ENCODE data around the gene MPRIP. TPM values are rescaled to one million over a fixed set of nuclear protein-coding genes. Genes with fewer than 3 reads are reported as not detected.

MPRIP gene
- total RNA-seq, 1 experiment from 2014 or later: 1,274 TPM

- TF ChIP-seq EZH2phosphoT487 (IDR thresholded peaks at IDR 0.05; ENCODE audit: borderline replicate concordance, low read length) (no peak), EZH2 (IDR thresholded peaks at IDR 0.05; ENCODE audit: low read length, unreplicated experiment) (no peak), CTCF (conservative IDR thresholded peaks at IDR 0.05; ENCODE audit: low read depth, low read length) (no peak)
- H3K79me2 ChIP-seq (ENCODE audit: low read length): peaks cover under 1% of the 10 kb centered on the region; the same call in 1 of the 2 replicates
- POLR2A ChIA-PET (ENCODE audit: unreplicated experiment): interaction anchor here (0.6 kb wide), 1 partner anchor 17 kb away, joined by 8 read pairs; no protein-coding TSS in a partner anchor
- CTCF ChIA-PET: no interaction called here
- H3K27ac ChIP-seq (ENCODE audit: low read length): no peak overlapping the region
- H3K9ac ChIP-seq (ENCODE audit: low read length): no peak overlapping the region
- BruUV-seq (replicated peaks): no TSS peak
- no peak for ATAC-seq
- H3K9me2 ChIP-seq (replicated peaks; ENCODE audit: low read length): no peaks in the 10 kb centered on the region
- H3K4me1 ChIP-seq (ENCODE audit: insufficient read depth, low read length): no peaks in the 10 kb centered on the region
- H3K4me3 ChIP-seq (ENCODE audit: low read length): no peak overlapping the region
- intact Hi-C loops (cut with micrococcal nuclease): no loop called here
- H2AFZ ChIP-seq (ENCODE audit: low read length): no peak overlapping the region
- DNase-seq: no peak
- peaks cover 91% of the 10 kb centered on the region for H3K36me3 ChIP-seq (ENCODE audit: low read depth, low read length)
- H4K20me1 ChIP-seq (ENCODE audit: low read length): peaks cover 21% of the 10 kb centered on the region
- no peak overlapping the region for H3K4me2 ChIP-seq (ENCODE audit: low read length)
- H3K27me3 ChIP-seq (ENCODE audit: low read length): no peaks in the 10 kb centered on the region
- H3F3A ChIP-seq (ENCODE audit: low read length, unreplicated experiment): peaks cover 9% of the 10 kb centered on the region
- H3K9me3 ChIP-seq (ENCODE audit: low read length): no peaks in the 10 kb centered on the region
Measured at GRCh38 chr17:17172001-17172939, 130.0 kb downstream of the MPRIP start.

GRCh38 chr17:17172990-17173389 lies 130.7 kb downstream of the MPRIP start:
- intact Hi-C loops (cut with micrococcal nuclease): no loop called here
- H3K36me3 ChIP-seq (ENCODE audit: low read depth, low read length): peaks cover 91% of the 10 kb centered on the region
- no peaks in the 10 kb centered on the region; the same call in 1 of the 2 replicates for H3K79me2 ChIP-seq (ENCODE audit: low read length)
- CTCF ChIA-PET: no interaction called here
- no peaks in the 10 kb centered on the region for H3K9me3 ChIP-seq (ENCODE audit: low read length)
- no peak overlapping the region for H3K4me3 ChIP-seq (ENCODE audit: low read length)
- no peak for DNase-seq
- H4K20me1 ChIP-seq (ENCODE audit: low read length): peaks cover 14% of the 10 kb centered on the region; the same call in 1 of the 2 replicates
- H2AFZ ChIP-seq (ENCODE audit: low read length): no peak overlapping the region
- H3F3A ChIP-seq (ENCODE audit: low read length, unreplicated experiment): peaks cover 16% of the 10 kb centered on the region
- no peak for TF ChIP-seq CTCF (conservative IDR thresholded peaks at IDR 0.05; ENCODE audit: low read depth, low read length)
- no peak for TF ChIP-seq EZH2 (IDR thresholded peaks at IDR 0.05; ENCODE audit: low read length, unreplicated experiment)
- no peak for TF ChIP-seq EZH2phosphoT487 (IDR thresholded peaks at IDR 0.05; ENCODE audit: borderline replicate concordance, low read length)
- H3K9me2 ChIP-seq (replicated peaks; ENCODE audit: low read length): no peaks in the 10 kb centered on the region
- no peak overlapping the region for H3K9ac ChIP-seq (ENCODE audit: low read length)
- no peaks in the 10 kb centered on the region for H3K27me3 ChIP-seq (ENCODE audit: low read length)
- H3K4me2 ChIP-seq (ENCODE audit: low read length): no peak overlapping the region
- H3K27ac ChIP-seq (ENCODE audit: low read length): no peak overlapping the region
- POLR2A ChIA-PET (ENCODE audit: unreplicated experiment): no interaction called here
- no TSS peak for BruUV-seq (replicated peaks)
- no peak for ATAC-seq
- no peaks in the 10 kb centered on the region for H3K4me1 ChIP-seq (ENCODE audit: insufficient read depth, low read length)

- Histone ChIP-seq H3K27me3 (ENCODE audit: low read length) (no peaks in the 10 kb centered on the region), H3K9me3 (ENCODE audit: low read length) (no peaks in the 10 kb centered on the region), H3K9ac (ENCODE audit: low read length) (no peak overlapping the region), H3K27ac (ENCODE audit: low read length) (no peak overlapping the region), H3K4me1 (ENCODE audit: insufficient read depth, low read length) (no peaks in the 10 kb centered on the region), H3K4me3 (ENCODE audit: low read length) (no peak overlapping the region), H3F3A (ENCODE audit: low read length, unreplicated experiment) (peaks cover 13% of the 10 kb centered on the region), H3K79me2 (ENCODE audit: low read length) (no peaks in the 10 kb centered on the region; the same call in 1 of the 2 replicates), H3K4me2 (ENCODE audit: low read length) (no peak overlapping the region), H2AFZ (ENCODE audit: low read length) (no peak overlapping the region), H3K36me3 (ENCODE audit: low read depth, low read length) (peaks cover 88% of the 10 kb centered on the region), H4K20me1 (ENCODE audit: low read length) (peaks cover 9% of the 10 kb centered on the region; the same call in 1 of the 2 replicates), H3K9me2 (replicated peaks; ENCODE audit: low read length) (no peaks in the 10 kb centered on the region)
- DNase-seq: no peak
- intact Hi-C loops (cut with micrococcal nuclease): no loop called here
- ChIA-PET CTCF (no interaction called here), POLR2A (ENCODE audit: unreplicated experiment) (no interaction called here)
- no peak for TF ChIP-seq EZH2phosphoT487 (IDR thresholded peaks at IDR 0.05; ENCODE audit: borderline replicate concordance, low read length)
- TF ChIP-seq EZH2 (IDR thresholded peaks at IDR 0.05; ENCODE audit: low read length, unreplicated experiment): no peak
- no peak for TF ChIP-seq CTCF (conservative IDR thresholded peaks at IDR 0.05; ENCODE audit: low read depth, low read length)
- ATAC-seq: no peak
- no TSS peak for BruUV-seq (replicated peaks)
Measured at GRCh38 chr17:17173921-17174320, 131.7 kb downstream of the MPRIP start.
